GM12878 (cell line): ENCODE results near the gene NES. TPM values are rescaled to one million over a fixed set of nuclear protein-coding genes. Genes with fewer than 3 reads are reported as not detected.

ENCODE experiments used
- ATAC-seq: fragments of 200-7000 bp; cut with Tn5 transposase; 3 replicates; pipeline ENCODE4 v1.9.1; 2020; ENCODE audit warnings: mild to moderate bottlenecking, moderate library complexity
- BruUV-seq: library from RNA; stranded (reverse); fragments of 400-500 nt; replicated peaks from 2 replicates; lab custom pipeline; 2021; lab: Mats Ljungman, UMichigan
- CTCF ChIA-PET: fragments of 300-600 bp; sonication (Branson Sonifier 250); formaldehyde crosslinking; extraction: SDS; loops from one replicate; lab custom pipeline; 2021; ENCODE audit warnings: inconsistent platforms; lab: Yijun Ruan, JAX
- POLR2A ChIA-PET: fragments of 350-600 bp; formaldehyde crosslinking; extraction: SDS; loops from one replicate; lab custom pipeline; 2021; ENCODE audit warnings: inconsistent platforms; lab: Charles Lee
- RAD21 ChIA-PET: fragments of 300-600 bp; sonication (Branson Sonifier 250); formaldehyde crosslinking; loops from one replicate; lab custom pipeline; 2023; ENCODE audit warnings: antibody characterized with exemption; ENCODE audit not compliant: unreplicated experiment; lab: Charles Lee
- SMC1A ChIA-PET: fragments of 300-600 bp; sonication (Branson Sonifier 250); formaldehyde crosslinking; loops from one replicate; lab custom pipeline; 2023; ENCODE audit not compliant: unreplicated experiment, uncharacterized antibody; lab: Charles Lee
- DNase-seq: peaks from one replicate; pipeline ENCODE4 v3.0.0-alpha.2; 2011; ENCODE audit warnings: low read depth, low spot score
- FAIRE-seq: peaks from 3 replicates; lab custom pipeline; 2011; peaks lifted over from hg19 to GRCh38; lab: Jason Lieb, UNC
- H2AFZ ChIP-seq: 2 replicates; pipeline ENCODE4 v1.6.0; 2011; ENCODE audit warnings: low read depth, low read length, control low read depth; ENCODE audit not compliant: control insufficient read depth
- H3K27ac ChIP-seq: 2 replicates; pipeline ENCODE4 v1.5.1; 2011; ENCODE audit warnings: control low read depth; ENCODE audit not compliant: control insufficient read depth, insufficient read depth
- H3K27me3 ChIP-seq, 2 experiments: replicated peaks in 1 of 2; 2 replicates each; pipeline versions ENCODE4 v1.6.0 to v1.6.1; 2011; ENCODE audit warnings: low read length in 1 of 2; ENCODE audit not compliant: control insufficient read depth in 2 of 2, insufficient read depth in 2 of 2
- H3K36me3 ChIP-seq, 2 experiments: 2 replicates each; pipeline ENCODE4 v1.5.1; 2011; ENCODE audit warnings: low read length in 1 of 2; ENCODE audit not compliant: control insufficient read depth in 2 of 2, insufficient read depth in 2 of 2
- H3K4me1 ChIP-seq: 2 replicates; pipeline ENCODE4 v1.6.1; 2011; ENCODE audit warnings: mild to moderate bottlenecking, low read length, moderate library complexity, mixed read lengths; ENCODE audit not compliant: control insufficient read depth, insufficient read depth
- H3K4me2 ChIP-seq: 2 replicates; pipeline ENCODE4 v1.6.0; 2011; ENCODE audit warnings: control low read depth; ENCODE audit not compliant: control insufficient read depth, insufficient read depth
- H3K4me3 ChIP-seq: fragments of 200-600 bp; sonication (generic); 2 replicates; pipeline ENCODE4 v1.5.1; 2016
- H3K79me2 ChIP-seq: 2 replicates; pipeline ENCODE4 v1.6.0; 2011; ENCODE audit warnings: low read length; ENCODE audit not compliant: control insufficient read depth, insufficient read depth
- H3K9ac ChIP-seq: 2 replicates; pipeline ENCODE4 v1.8.0; 2011; ENCODE audit warnings: low read length, control low read depth, mixed read lengths; ENCODE audit not compliant: control insufficient read depth, insufficient read depth
- H3K9me3 ChIP-seq: replicated peaks from 3 replicates; pipeline ENCODE4 v1.5.1; 2011; ENCODE audit warnings: mild to moderate bottlenecking, low read length; ENCODE audit not compliant: control insufficient read depth, insufficient read depth
- H4K20me1 ChIP-seq: 2 replicates; pipeline ENCODE4 v1.6.0; 2011; ENCODE audit not compliant: control insufficient read depth, insufficient read depth
- BHLHE40 ChIP-seq, 2 experiments: fragments of 450-650 bp in 1 of 2; IDR thresholded peaks; 2 replicates each; pipeline ENCODE4 v1.6.1; 2011 to 2017; ENCODE audit warnings: low read depth in 2 of 2, borderline replicate concordance in 1 of 2, improper control_type of control experiment in 1 of 2, low read length in 1 of 2, mild to moderate bottlenecking in 1 of 2
- CEBPZ ChIP-seq: fragments of 150-350 bp; IDR thresholded peaks from 2 replicates; pipeline ENCODE4 v1.6.1; 2016; ENCODE audit warnings: low read depth, low read length
- CHD4 ChIP-seq: fragments of 200-600 bp; sonication (generic); IDR thresholded peaks from 2 replicates; pipeline ENCODE4 v1.6.1; 2016; ENCODE audit warnings: mild to moderate bottlenecking
- FOS ChIP-seq: IDR thresholded peaks from 3 replicates; pipeline ENCODE4 v1.6.1; 2011; ENCODE audit warnings: borderline replicate concordance; ENCODE audit not compliant: insufficient read length; ENCODE audit errors: extremely low read depth
- HDAC2 ChIP-seq: fragments of 200-600 bp; sonication (generic); IDR thresholded peaks from 2 replicates; pipeline ENCODE4 v1.6.1; 2017
- MXI1 ChIP-seq: fragments of 150-350 bp; IDR thresholded peaks from 2 replicates; pipeline ENCODE4 v1.6.1; 2011; ENCODE audit warnings: low read depth, mild to moderate bottlenecking, inconsistent platforms, low read length, improper control_type of control experiment
- PAX5 ChIP-seq: IDR thresholded peaks from 2 replicates; pipeline ENCODE4 v1.6.1; 2011; ENCODE audit warnings: low read depth, low read length, borderline replicate concordance
- REST ChIP-seq: IDR thresholded peaks from 2 replicates; pipeline ENCODE4 v1.6.1; 2012; ENCODE audit warnings: mild to moderate bottlenecking, low read depth, low read length
- SMARCA5 ChIP-seq: fragments of 450-650 bp; IDR thresholded peaks from 2 replicates; pipeline ENCODE4 v1.6.1; 2017; ENCODE audit warnings: mild to moderate bottlenecking
- TBL1XR1 ChIP-seq: IDR thresholded peaks from 2 replicates; pipeline ENCODE4 v1.6.1; 2012; ENCODE audit warnings: low read depth, low read length, improper control_type of control experiment
- TCF12 ChIP-seq: IDR thresholded peaks from 2 replicates; pipeline ENCODE4 v1.6.1; 2011; ENCODE audit warnings: low read depth, mild to moderate bottlenecking, low read length
- WRNIP1 ChIP-seq: IDR thresholded peaks from 2 replicates; pipeline ENCODE4 v1.6.1; 2011; ENCODE audit warnings: low read depth, low read length, improper control_type of control experiment, borderline replicate concordance
- ZBTB11 ChIP-seq: fragments of 450-650 bp; formaldehyde crosslinking; IDR thresholded peaks from 2 replicates; pipeline ENCODE4 v1.5.0; 2022; ENCODE audit warnings: mild to moderate bottlenecking, missing genetic modification characterization
- ZNF274 ChIP-seq: IDR thresholded peaks from one replicate; pipeline ENCODE4 v1.8.0; 2011; ENCODE audit not compliant: insufficient read length, insufficient read depth
- WGBS: methylation state at CpG from one replicate; pipeline ENCODE4 v1.1.6; 2016; ENCODE audit warnings: low lambda C conversion rate; ENCODE audit not compliant: insufficient replicate concordance, insufficient coverage; ENCODE audit errors: missing lambda C conversion rate; 5-methylcytosine and 5-hydroxymethylcytosine counted together
- in situ Hi-C: fragments of 300-500 bp; cut with MboI; formaldehyde crosslinking; loops from 9 replicates; pipeline ENCODE4 v1.14.3; 2018; ENCODE audit warnings: mixed read lengths
- intact Hi-C: fragments of 100-400 bp; cut with micrococcal nuclease; formaldehyde crosslinking; loops from one replicate; pipeline ENCODE4 v1.14.2; 2022; ENCODE audit not compliant: unreplicated experiment
- polyA plus RNA-seq, 11 experiments: library from polyadenylated mRNA; depleted of rRNA in 4 of 11; unstranded in 6 of 11; stranded (reverse) in 5 of 11; fragments of >200 nt; fragmentation: Nextera tagmentation in 4 of 11; fragmentation: Illumina TruSeq in 1 of 11; extraction: Ambion mirVana in 4 of 11; extraction: Trizol in 1 of 11; gene quantifications; 1 replicate in 1 of 11; 2 replicates in 10 of 11; pipeline versions ENCODE4 v1.2.1 to v1.2.3, GENCODE V29; 2011 to 2016; ENCODE audit warnings: inconsistent platforms in 2 of 11, missing spikeins in 2 of 11, low read depth in 1 of 11
- total RNA-seq, 4 experiments: library from RNA; depleted of rRNA in 3 of 4; stranded (reverse); fragments of >200 nt in 3 of 4; fragmentation: Illumina TruSeq in 1 of 4; extraction: Trizol in 1 of 4; gene quantifications; 2 replicates each; pipeline versions ENCODE4 v1.2.1 to v1.2.3, GENCODE V29; 2013 to 2021

The NES gene
- total and polyA plus RNA-seq, 10 of the 15 experiments (the other 5 are each of a cell fraction or from before 2014, with no cell fraction given): under 0.01 to 0.15 (median 0.02) TPM; not detected in 4

- no peaks in the 10 kb centered on the region for H3K9me3 ChIP-seq
- TF ChIP-seq SMARCA5 (no peak), ZNF274 (no peak), TBL1XR1 (no peak), REST (no peak), CHD4 (no peak), PAX5 (no peak), CEBPZ (no peak), MXI1 (no peak), FOS (no peak), ZBTB11 (CRISPR knock-in tag) (no peak), HDAC2 (no peak), TCF12 (no peak), BHLHE40 (IDR thresholded peaks at IDR 0.05; ENCODE audit: borderline replicate concordance in 1 of 2, low read depth in 2 of 2, low read length in 1 of 2) (no peak), WRNIP1 (no peak)
Observed at GRCh38 chr1:156704166-156704711, 27.0 kb upstream of the NES start.

More at GRCh38 chr1:156704166-156704711, 27.0 kb upstream of the NES start:
- DNase-seq (no peak), ATAC-seq (no peak), FAIRE-seq (no peak)
- ChIA-PET CTCF (interaction anchor here (1.0 to 9.5 kb wide), 7 partner anchors 10 to 136 kb away, joined by 3 to 157 read pairs (median 7); partner anchors contain the start of genes ISG20L2 and METTL25B), SMC1A (interaction anchor here (0.8 to 1.1 kb wide), 3 partner anchors 15 to 18 kb away, joined by 3 to 6 read pairs (median 3); no protein-coding TSS in a partner anchor), POLR2A (interaction anchor here (0.5 to 0.6 kb wide), 2 partner anchors 9 to 122 kb away, joined by 3 to 4 read pairs; no protein-coding TSS in a partner anchor), RAD21 (interaction anchor here (1.4 to 3.6 kb wide), 2 partner anchors 22 to 44 kb away, joined by 3 to 19 read pairs; no protein-coding TSS in a partner anchor)
- in situ Hi-C loops: no loop called here
- peaks cover 10 to 15% of the 10 kb centered on the region in 2 experiments for H3K27me3 ChIP-seq
- no peak overlapping the region for H3K4me3 ChIP-seq
- 41% methylated on average over 10 of the region's 10 CpGs for WGBS
- BruUV-seq: no TSS peak
- H4K20me1 ChIP-seq: no peaks in the 10 kb centered on the region; the same call in 1 of the 2 replicates
- H3K4me2 ChIP-seq: no peak overlapping the region
- peaks cover 6% of the 10 kb centered on the region for H3K4me1 ChIP-seq
- no peaks in the 10 kb centered on the region for H3K79me2 ChIP-seq
- no peaks in the 10 kb centered on the region for H3K36me3 ChIP-seq
- intact Hi-C loops: no loop called here
- no peak overlapping the region for H2AFZ ChIP-seq
- H3K27ac ChIP-seq: no peak overlapping the region
- no peak overlapping the region for H3K9ac ChIP-seq
